ENCODE measurements around the gene KIAA1217. TPM values are rescaled to one million over a fixed set of nuclear protein-coding genes. Genes with fewer than 3 reads are reported as not detected.
A peak's percentile ranks its signal among the peaks of the same experiment; 100 is the strongest.

The KIAA1217 gene
- total RNA-seq, 1 donor from 2014 or later, result 9.1 TPM

DNA sequence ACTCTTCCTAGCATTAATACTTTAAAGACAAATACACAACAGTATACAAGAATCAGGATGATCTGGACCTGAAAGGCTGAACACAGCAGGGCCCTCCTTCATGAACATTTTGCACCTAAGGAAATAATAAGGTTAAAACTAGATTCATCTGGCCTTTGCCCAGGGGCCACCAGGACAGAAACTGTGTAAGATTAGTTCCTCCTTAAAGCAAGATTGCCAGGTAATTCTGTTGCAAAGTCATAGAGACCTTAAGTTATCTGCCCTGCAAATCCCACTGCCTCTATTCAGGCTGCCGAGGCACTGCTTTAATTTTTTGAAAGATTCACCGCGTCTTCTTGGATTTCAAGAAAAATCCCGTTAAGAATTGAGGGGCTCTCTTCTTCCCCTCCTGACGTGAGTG lies 1.6 kb upstream of the KIAA1217 start:
- no peak for DNase-seq (ENCODE audit: low read depth in 2 of 2)

GRCh38 chr10:24207781-24208611 lies 942 bp upstream of the KIAA1217 start:
- DNase-seq (ENCODE audit: low read depth in 2 of 2), result peak; percentile 81 to 90

DNA sequence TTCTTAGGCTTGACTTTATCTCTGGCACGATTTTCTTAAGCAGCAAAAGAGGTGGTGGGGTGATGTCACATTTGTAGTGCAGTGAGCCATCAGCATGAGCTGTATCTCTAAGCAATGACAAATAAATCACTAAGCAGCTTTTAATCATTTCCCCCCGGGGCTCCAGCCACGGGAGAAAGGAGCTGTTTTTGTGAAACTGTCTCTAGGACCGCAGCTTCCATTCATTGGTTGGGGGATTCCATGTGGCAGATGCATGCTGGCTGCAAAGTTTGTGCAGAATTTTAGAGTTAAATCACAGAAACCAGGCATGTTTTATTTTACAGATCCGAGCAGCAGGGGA lies 464 bp downstream of the KIAA1217 start:
- DNase-seq (ENCODE audit: low read depth in 2 of 2), result peak; percentile 20 to 74

- DNase-seq (ENCODE audit: low read depth in 2 of 2), result peak; percentile 82 to 92
Observed at GRCh38 chr10:24209946-24210491, 1.1 kb downstream of the KIAA1217 start.

- no peak for DNase-seq (ENCODE audit: low read depth in 2 of 2)
Observed at GRCh38 chr10:24210501-24210900, 1.6 kb downstream of the KIAA1217 start.

DNA sequence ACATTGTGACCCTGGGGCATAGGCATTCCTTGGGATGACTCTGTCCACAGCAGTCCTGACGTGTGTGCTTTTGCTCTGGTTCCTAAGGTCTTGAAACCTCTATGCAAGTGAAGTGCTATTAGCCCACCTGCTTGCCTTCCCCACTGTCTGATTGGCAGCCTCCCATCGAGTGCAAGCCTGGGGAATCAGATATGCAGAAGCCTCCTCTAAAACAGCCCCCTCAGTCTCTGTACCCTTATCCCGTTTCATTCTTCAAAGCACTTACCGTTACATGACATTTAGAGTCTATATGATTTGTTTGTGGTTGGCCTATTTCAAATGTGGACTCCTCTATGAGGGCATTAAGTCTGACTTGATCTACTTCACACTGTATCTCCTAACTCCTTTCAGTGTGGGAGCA lies 4.3 kb downstream of the KIAA1217 start:
- no peak for DNase-seq (ENCODE audit: low read depth in 2 of 2)

DNA sequence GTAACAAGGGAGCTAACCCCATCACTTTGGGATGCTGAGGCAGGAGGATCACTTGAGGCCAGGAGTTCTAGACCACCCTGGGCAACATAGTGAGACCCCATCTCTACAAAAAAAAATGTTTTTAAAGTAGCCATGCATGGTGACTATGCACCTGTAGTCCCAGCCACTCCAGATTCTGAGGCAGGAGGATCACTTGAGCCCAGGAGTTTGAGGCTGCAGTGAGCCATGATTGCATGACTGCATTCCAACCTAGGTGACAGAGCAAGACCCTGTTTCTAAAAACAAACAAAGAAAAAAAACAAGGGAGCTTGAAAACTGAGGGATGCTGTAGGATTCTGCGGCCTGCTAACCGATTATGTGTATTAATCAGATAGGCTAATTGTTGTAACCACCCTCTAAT lies 4.9 kb downstream of the KIAA1217 start:
- DNase-seq (ENCODE audit: low read depth in 2 of 2), result no peak

DNA sequence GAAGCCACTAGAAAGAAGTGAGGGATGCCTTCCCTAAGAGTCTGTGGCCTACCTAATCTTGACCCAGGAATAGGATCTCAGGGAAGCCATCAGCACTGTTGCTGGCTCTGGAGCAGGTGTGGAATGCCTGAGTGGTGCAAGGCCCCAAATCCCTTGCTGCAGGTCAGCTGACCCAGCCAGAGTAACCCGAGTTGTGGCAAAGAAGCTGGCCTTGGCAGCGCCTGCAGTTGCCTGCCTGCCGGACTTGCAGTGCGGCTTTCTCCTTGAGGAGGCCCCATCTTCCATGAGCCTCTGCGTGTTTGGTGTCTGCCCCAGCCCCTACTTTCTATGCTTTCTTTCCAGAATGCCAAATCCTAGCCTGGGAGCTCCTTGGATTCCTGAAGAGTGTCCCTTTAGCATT lies 5.8 kb downstream of the KIAA1217 start:
- DNase-seq (ENCODE audit: low read depth in 2 of 2), result no peak

DNA sequence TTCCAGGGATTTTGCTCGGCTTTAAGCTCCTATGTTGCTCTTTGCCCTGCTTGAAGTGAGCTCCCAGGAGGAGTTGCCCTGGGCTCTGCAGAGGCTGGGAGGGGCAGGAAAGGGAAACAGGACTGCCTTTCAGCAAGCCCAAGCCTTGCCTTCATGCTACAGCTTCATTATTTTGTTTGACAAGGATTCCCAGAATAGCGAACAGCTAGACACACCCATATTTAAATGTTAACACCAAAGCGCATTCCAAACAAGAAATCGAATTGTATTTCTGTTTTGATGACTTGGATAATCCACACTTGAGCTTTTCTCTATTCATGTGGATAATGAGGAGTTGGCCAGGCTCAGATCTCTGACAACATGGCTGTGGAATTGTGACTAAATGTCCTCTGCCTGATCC lies 6.3 kb downstream of the KIAA1217 start:
- DNase-seq (ENCODE audit: low read depth in 2 of 2), result no peak

DNA sequence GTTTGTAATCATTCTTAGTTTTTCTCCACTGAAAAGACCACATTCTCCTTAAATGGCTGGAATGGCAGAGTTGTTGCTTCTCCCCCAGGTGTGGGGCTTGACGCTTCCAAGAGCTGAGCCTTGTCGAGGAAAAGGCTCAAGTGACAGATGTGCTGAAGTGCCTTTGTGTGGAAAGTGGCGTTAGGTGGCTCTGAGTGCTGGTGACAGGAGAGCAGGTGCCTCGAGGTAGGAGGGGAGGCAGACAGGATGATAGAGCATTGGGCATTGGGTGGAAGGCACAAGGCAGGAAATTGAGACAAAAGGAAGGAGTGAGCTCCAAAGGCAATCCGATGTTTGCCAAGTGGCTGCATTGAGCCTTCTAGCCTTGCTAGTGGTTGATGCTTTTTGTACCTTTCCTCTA lies 6.7 kb downstream of the KIAA1217 start:
- no peak for DNase-seq (ENCODE audit: low read depth in 2 of 2)

DNA sequence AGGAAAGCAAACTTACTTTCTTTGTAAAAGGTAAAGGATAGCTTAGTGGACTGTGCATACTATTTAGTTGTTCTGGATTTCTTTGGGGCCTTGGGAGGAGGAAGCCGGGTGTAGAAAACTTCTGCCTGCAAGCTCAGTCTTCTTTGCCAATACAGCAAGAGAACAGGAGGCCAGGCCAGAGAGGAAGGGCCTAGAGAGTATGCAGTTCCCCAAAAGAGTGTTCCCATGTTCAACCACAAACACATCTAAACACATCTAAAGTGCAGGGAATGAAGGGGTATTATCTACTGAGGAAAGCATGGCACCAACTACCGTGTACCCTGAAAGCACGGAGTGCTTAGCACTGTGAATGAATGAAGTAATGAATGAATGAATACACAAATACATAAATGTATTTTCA lies 11.0 kb downstream of the KIAA1217 start:
- no peak for DNase-seq (ENCODE audit: low read depth in 2 of 2)

GRCh38 chr10:24223341-24223740 lies 14.4 kb downstream of the KIAA1217 start:
- no peak for DNase-seq (ENCODE audit: low read depth in 2 of 2)

GRCh38 chr10:24223953-24224352 lies 15.0 kb downstream of the KIAA1217 start:
- DNase-seq (ENCODE audit: low read depth in 2 of 2), result no peak

GRCh38 chr10:24228642-24229041 lies 19.7 kb downstream of the KIAA1217 start:
- no peak for DNase-seq (ENCODE audit: low read depth in 2 of 2)

GRCh38 chr10:24229909-24230308 lies 21.0 kb downstream of the KIAA1217 start:
- no peak for DNase-seq (ENCODE audit: low read depth in 2 of 2)

- no peak for DNase-seq (ENCODE audit: low read depth in 2 of 2)
Observed at GRCh38 chr10:24231200-24231599, 22.3 kb downstream of the KIAA1217 start.

- no peak for DNase-seq (ENCODE audit: low read depth in 2 of 2)
Observed at GRCh38 chr10:24234784-24235183, 25.8 kb downstream of the KIAA1217 start.

GRCh38 chr10:24235471-24235870 lies 26.5 kb downstream of the KIAA1217 start:
- no peak for DNase-seq (ENCODE audit: low read depth in 2 of 2)

GRCh38 chr10:24237801-24238395 lies 29.0 kb downstream of the KIAA1217 start:
- DNase-seq (ENCODE audit: low read depth in 2 of 2), result no peak

DNA sequence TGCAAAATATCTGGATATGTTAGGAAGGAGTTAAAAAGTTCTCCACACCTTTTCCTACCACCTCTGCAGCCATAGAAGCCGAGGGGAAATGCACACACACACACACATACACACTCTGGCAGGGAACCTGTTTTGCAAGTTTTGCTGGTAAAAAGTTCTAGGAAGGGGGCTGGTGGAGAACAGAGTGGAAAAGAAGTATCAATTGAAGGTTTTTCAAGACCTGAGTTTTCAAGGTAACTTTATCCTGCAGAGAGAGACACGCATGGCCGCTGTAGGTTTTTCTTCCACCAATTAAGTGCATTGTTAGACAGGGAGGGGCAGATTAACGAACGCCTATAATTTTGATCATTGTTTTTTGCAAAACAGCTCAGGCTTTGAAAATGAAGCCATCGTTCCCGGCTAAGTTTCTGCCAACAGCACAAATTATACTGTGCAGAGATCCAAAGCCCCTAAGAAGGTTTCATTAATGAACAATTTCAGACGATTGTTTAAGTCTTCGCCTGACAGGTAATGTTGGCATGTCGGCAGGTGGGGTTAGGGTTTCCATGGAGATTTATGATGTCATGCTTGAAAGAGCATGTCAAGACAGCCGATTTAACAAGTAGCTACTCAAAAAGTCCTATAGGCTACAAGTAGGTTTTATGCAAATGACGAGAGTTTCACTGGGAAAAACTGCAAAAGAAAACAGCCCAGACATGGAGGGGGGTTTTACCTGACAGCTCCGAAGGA lies 29.7 kb downstream of the KIAA1217 start:
- peak in 1 of 2 donors; percentile 20 for DNase-seq (ENCODE audit: low read depth in 2 of 2)

DNA sequence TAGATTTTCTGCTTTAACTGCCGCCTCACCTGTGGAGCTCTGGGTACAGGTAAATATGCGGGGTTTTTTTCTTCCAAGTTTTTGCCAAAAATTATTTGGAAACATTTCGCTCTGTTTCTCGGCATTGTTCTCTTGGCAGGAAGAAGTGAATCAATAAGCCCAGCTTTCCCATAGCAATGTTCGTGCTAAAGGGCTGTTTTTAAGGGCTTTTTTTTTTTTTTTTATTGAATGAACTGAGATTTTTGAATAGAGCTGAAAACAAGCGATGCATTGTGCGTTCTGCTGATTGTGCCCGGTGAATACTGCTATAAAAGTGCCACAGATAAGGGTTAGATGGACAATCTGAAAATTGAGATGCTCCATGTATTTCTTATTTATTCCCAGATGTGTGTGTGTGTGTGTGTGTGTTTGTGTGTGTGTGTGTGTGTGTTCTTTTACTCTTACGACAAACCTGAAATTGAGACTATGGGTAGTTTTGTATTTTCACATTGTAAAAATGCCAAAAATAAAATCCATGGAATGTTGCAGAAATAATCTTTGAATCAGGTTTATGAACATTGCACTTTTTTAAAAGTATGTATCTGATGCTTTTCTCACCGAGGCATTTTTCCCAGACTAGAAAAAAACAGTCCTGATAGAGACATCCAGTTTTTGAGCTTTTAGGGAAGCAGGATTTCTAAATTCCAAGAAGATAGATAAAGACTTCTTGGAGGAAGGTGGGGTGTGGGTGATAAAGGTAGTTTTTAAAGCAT lies 30.5 kb downstream of the KIAA1217 start:
- DNase-seq (ENCODE audit: low read depth in 2 of 2), result peak in 1 of 2 donors; percentile 50

All from dermis microvascular lymphatic vessel endothelial cell (primary cell).